SK-N-SH treated with all-trans-retinoic acid at 6 μM for 48 hours (cell line): ENCODE measurements around the gene MRPS22.

Experiments used
- ARNTL ChIP-seq: fragments of 450-650 bp; formaldehyde crosslinking; IDR thresholded peaks from 2 replicates; pipeline ENCODE4 v1.5.0; 2020; ENCODE audit warnings: low read depth, mild to moderate bottlenecking, moderate library complexity, borderline replicate concordance
- CSRNP3 ChIP-seq: fragments of 250-450 bp; sonication (Bioruptor Pico); IDR thresholded peaks from 2 replicates; pipeline ENCODE4 v1.5.1; 2021; ENCODE audit warnings: mild to moderate bottlenecking, moderate library complexity
- ISL1 ChIP-seq: fragments of 250-450 bp; sonication (Bioruptor Pico); IDR thresholded peaks from 2 replicates; pipeline ENCODE4 v2.1.2; 2022; ENCODE audit warnings: mild to moderate bottlenecking, moderate library complexity
- PATZ1 ChIP-seq: fragments of 250-450 bp; sonication (Bioruptor Pico); IDR thresholded peaks from 2 replicates; pipeline ENCODE4 v1.8.0; 2020; ENCODE audit warnings: mild to moderate bottlenecking, moderate library complexity, borderline replicate concordance
- TCF4 ChIP-seq: fragments of 250-450 bp; sonication (Bioruptor Pico); IDR thresholded peaks from 2 replicates; pipeline ENCODE4 v1.8.0; 2021; ENCODE audit warnings: mild to moderate bottlenecking, moderate library complexity, borderline replicate concordance
- TOX ChIP-seq: fragments of 250-450 bp; sonication (Bioruptor Pico); IDR thresholded peaks from 2 replicates; pipeline ENCODE4 v1.8.0; 2021; ENCODE audit warnings: mild to moderate bottlenecking, moderate library complexity, borderline replicate concordance
- ZFP3 ChIP-seq: fragments of 250-450 bp; sonication (Bioruptor Pico); IDR thresholded peaks from 2 replicates; pipeline ENCODE4 v1.5.0; 2020; ENCODE audit warnings: mild to moderate bottlenecking, moderate library complexity
- ZFP30 ChIP-seq: fragments of 450-650 bp; formaldehyde crosslinking; IDR thresholded peaks from 2 replicates; pipeline ENCODE4 v1.5.0; 2022; ENCODE audit warnings: mild to moderate bottlenecking, moderate library complexity
- ZNF70 ChIP-seq: fragments of 450-650 bp; formaldehyde crosslinking; IDR thresholded peaks from 2 replicates; pipeline ENCODE4 v1.5.0; 2020; ENCODE audit warnings: mild to moderate bottlenecking, moderate library complexity
- ZNF8 ChIP-seq: fragments of 450-650 bp; formaldehyde crosslinking; IDR thresholded peaks from 2 replicates; pipeline ENCODE4 v1.5.0; 2020; ENCODE audit warnings: mild to moderate bottlenecking, moderate library complexity

- no peak for TF ChIP-seq ZFP30 (CRISPR knock-in tag)
- TF ChIP-seq CSRNP3 (CRISPR knock-in tag) = no peak
- TF ChIP-seq TCF4 = no peak
- no peak for TF ChIP-seq ARNTL
- TF ChIP-seq TOX = no peak
- no peak for TF ChIP-seq PATZ1
- TF ChIP-seq ISL1 (CRISPR knock-in tag) = no peak
- TF ChIP-seq ZNF70 (CRISPR knock-in tag) = no peak
- TF ChIP-seq ZFP3 = no peak
- no peak for TF ChIP-seq ZNF8 (CRISPR knock-in tag)
Measured at GRCh38 chr3:139339219-139339906, 4.5 kb upstream of the MRPS22 start.
